Measurements from ENCODE around the gene LTA4H. TPM values are rescaled to one million over a fixed set of nuclear protein-coding genes. Genes with fewer than 3 reads are reported as not detected.

The LTA4H gene
- total RNA-seq, 1 donor from 2014 or later: 67.6 TPM

- DNase-seq (ENCODE audit: low read depth) (no peak), FAIRE-seq (no peak)
- Mint-ChIP-seq H3K4me1 (ENCODE audit: low read depth, unreplicated experiment) (peaks cover 14% of the 10 kb centered on the region), H3K27me3 (ENCODE audit: low read depth, unreplicated experiment) (peaks cover 3% of the 10 kb centered on the region), H3K4me3 (ENCODE audit: unreplicated experiment) (no peak within 1 kb of the TSS), H3K36me3 (ENCODE audit: low read depth, unreplicated experiment) (peaks cover 3% of the 10 kb centered on the region), H3K27ac (ENCODE audit: unreplicated experiment) (no peak within 1 kb of the TSS), H3K9me3 (ENCODE audit: unreplicated experiment) (no peaks in the 10 kb centered on the region)
- Histone ChIP-seq H3K9me3 (ENCODE audit: insufficient read depth, low read depth, low read length) (no peaks in the 10 kb centered on the region), H3K9ac (ENCODE audit: low read length) (no peak within 1 kb of the TSS), H3K4me1 (ENCODE audit: insufficient read depth, low read length) (no peaks in the 10 kb centered on the region), H3K79me2 (ENCODE audit: insufficient read depth, low read length) (no peaks in the 10 kb centered on the region), H4K20me1 (ENCODE audit: insufficient read depth, low read length) (no peaks in the 10 kb centered on the region), H3K4me2 (ENCODE audit: low read length) (no peak within 1 kb of the TSS), H3K36me3 (ENCODE audit: insufficient read depth, low read length) (no peaks in the 10 kb centered on the region), H3K27ac (ENCODE audit: low read depth, low read length) (no peak within 1 kb of the TSS), H3K4me3 (ENCODE audit: insufficient read depth, low read depth, low read length) (no peak within 1 kb of the TSS), H2AFZ (ENCODE audit: low read depth, low read length) (no peak within 1 kb of the TSS), H3K27me3 (ENCODE audit: insufficient read depth, low read length) (no peaks in the 10 kb centered on the region)
- TF ChIP-seq EZH2 (IDR thresholded peaks at IDR 0.05; ENCODE audit: insufficient read depth, low read length): no peak
- TF ChIP-seq CTCF (IDR thresholded peaks at IDR 0.05; ENCODE audit: insufficient read depth, low read depth, low read length): no peak
These were observed 39.2 kb downstream of the LTA4H start, which contains the start of gene HAL for GRCh38 chr12:95996034-95996658. Gene HAL, minus strand, starts transcription at chr12:95996344. Its CDS starts 434 bp downstream, at chr12:95995910.

GRCh38 chr12:95995238-95996031 lies 40.0 kb downstream of the LTA4H start:
- TF ChIP-seq CTCF (IDR thresholded peaks at IDR 0.05; ENCODE audit: insufficient read depth, low read depth, low read length): no peak
- TF ChIP-seq EZH2 (IDR thresholded peaks at IDR 0.05; ENCODE audit: insufficient read depth, low read length): no peak
- no peak for DNase-seq (ENCODE audit: low read depth)
- H3K27me3 Mint-ChIP-seq (ENCODE audit: low read depth, unreplicated experiment): peaks cover 6% of the 10 kb centered on the region
- H3K4me1 Mint-ChIP-seq (ENCODE audit: low read depth, unreplicated experiment): peaks cover 14% of the 10 kb centered on the region
- no peaks in the 10 kb centered on the region for H3K36me3 ChIP-seq (ENCODE audit: insufficient read depth, low read length)
- no peak overlapping the region for H3K4me2 ChIP-seq (ENCODE audit: low read length)
- H3K4me1 ChIP-seq (ENCODE audit: insufficient read depth, low read length): no peaks in the 10 kb centered on the region
- H3K9me3 ChIP-seq (ENCODE audit: insufficient read depth, low read depth, low read length): no peaks in the 10 kb centered on the region
- H3K9ac ChIP-seq (ENCODE audit: low read length): no peak overlapping the region
- H3K27me3 ChIP-seq (ENCODE audit: insufficient read depth, low read length): no peaks in the 10 kb centered on the region
- H3K27ac ChIP-seq (ENCODE audit: low read depth, low read length): no peak overlapping the region
- FAIRE-seq: no peak
- peaks cover 3% of the 10 kb centered on the region for H3K36me3 Mint-ChIP-seq (ENCODE audit: low read depth, unreplicated experiment)
- no peak overlapping the region for H3K4me3 ChIP-seq (ENCODE audit: insufficient read depth, low read depth, low read length)
- no peak overlapping the region for H3K27ac Mint-ChIP-seq (ENCODE audit: unreplicated experiment)
- no peak overlapping the region for H3K4me3 Mint-ChIP-seq (ENCODE audit: unreplicated experiment)
- H3K9me3 Mint-ChIP-seq (ENCODE audit: unreplicated experiment): no peaks in the 10 kb centered on the region
- H3K79me2 ChIP-seq (ENCODE audit: insufficient read depth, low read length): no peaks in the 10 kb centered on the region
- H4K20me1 ChIP-seq (ENCODE audit: insufficient read depth, low read length): no peaks in the 10 kb centered on the region
- H2AFZ ChIP-seq (ENCODE audit: low read depth, low read length): no peak overlapping the region

Data from astrocyte (in vitro differentiated cells and primary cell).